Liver (tissue), 9 donors: ENCODE measurements around the gene TOR1AIP2. TPM values are rescaled to one million over a fixed set of nuclear protein-coding genes. Genes with fewer than 3 reads are reported as not detected.

ENCODE experiments used
- DNase-seq: peaks from one replicate; pipeline ENCODE4 v3.0.0-alpha.2; 2017; ENCODE audit warnings: low spot score
- H3K27ac ChIP-seq, 2 donors: one replicate each; pipeline ENCODE4 v1.7.0; 2013; ENCODE audit warnings: inconsistent platforms in 2 of 2, low read length in 2 of 2, control low read depth in 1 of 2, low read depth in 1 of 2, mild to moderate bottlenecking in 1 of 2
- H3K27me3 ChIP-seq, 4 donors: one replicate each; pipeline versions ENCODE4 v1.6.1 to v1.7.0; 2013; ENCODE audit warnings: low read length in 3 of 4, inconsistent platforms in 1 of 4, mild to moderate bottlenecking in 1 of 4, moderate library complexity in 1 of 4; ENCODE audit not compliant: control insufficient read depth in 4 of 4, insufficient read depth in 4 of 4
- H3K36me3 ChIP-seq, 4 donors: one replicate each; pipeline versions ENCODE4 v1.6.1 to v1.7.0; 2013; ENCODE audit warnings: low read length in 3 of 4, mild to moderate bottlenecking in 3 of 4, low read depth in 1 of 4, moderate library complexity in 1 of 4; ENCODE audit not compliant: control insufficient read depth in 4 of 4, insufficient read depth in 3 of 4
- H3K4me1 ChIP-seq, 4 donors: one replicate each; pipeline versions ENCODE4 v1.6.1 to v1.7.0; 2013; ENCODE audit warnings: low read length in 3 of 4, mild to moderate bottlenecking in 3 of 4, moderate library complexity in 1 of 4; ENCODE audit not compliant: control insufficient read depth in 4 of 4, insufficient read depth in 4 of 4
- H3K4me3 ChIP-seq, 3 donors: one replicate each; pipeline versions ENCODE4 v1.6.1 to v1.7.0; 2013; ENCODE audit warnings: low read length in 3 of 3, control low read depth in 1 of 3, low read depth in 1 of 3, mild to moderate bottlenecking in 1 of 3
- H3K9ac ChIP-seq, 2 donors: one replicate each; pipeline ENCODE4 v1.7.0; 2013; ENCODE audit warnings: low read length in 2 of 2, mild to moderate bottlenecking in 2 of 2, moderate library complexity in 2 of 2, control low read depth in 1 of 2, low read depth in 1 of 2
- H3K9me3 ChIP-seq, 4 donors: one replicate each; pipeline versions ENCODE4 v1.6.1 to v1.7.0; 2013; ENCODE audit warnings: low read length in 3 of 4; ENCODE audit not compliant: control insufficient read depth in 4 of 4
- ATF3 ChIP-seq: IDR thresholded peaks from 2 replicates; pipeline ENCODE4 v1.6.1; 2016; ENCODE audit warnings: antibody characterized with exemption
- CTCF ChIP-seq: fragments of 150-350 bp; IDR thresholded peaks from 2 replicates; pipeline ENCODE4 v1.5.1; 2017; ENCODE audit warnings: improper control_type of control experiment, low read depth, low read length; ENCODE audit not compliant: missing input control
- EGR1 ChIP-seq, 2 donors: IDR thresholded peaks; 2 replicates each; pipeline ENCODE4 v1.6.1; 2016 to 2018; ENCODE audit warnings: antibody characterized with exemption in 2 of 2, low read depth in 2 of 2
- FOXA1 ChIP-seq: IDR thresholded peaks from 2 replicates; pipeline ENCODE4 v1.6.1; 2016; ENCODE audit warnings: antibody characterized with exemption
- FOXA2 ChIP-seq: IDR thresholded peaks from 2 replicates; pipeline ENCODE4 v1.6.1; 2016; ENCODE audit warnings: antibody characterized with exemption
- GABPA ChIP-seq, 2 donors: IDR thresholded peaks in 1 of 2; conservative IDR thresholded peaks in 1 of 2; 2 replicates each; pipeline ENCODE4 v1.6.1; 2016; ENCODE audit warnings: antibody characterized with exemption in 2 of 2, mild to moderate bottlenecking in 1 of 2, moderate library complexity in 1 of 2
- HNF4A ChIP-seq, 2 donors: conservative IDR thresholded peaks; 2 replicates each; pipeline ENCODE4 v1.6.1; 2016; ENCODE audit warnings: antibody characterized with exemption in 2 of 2, mild to moderate bottlenecking in 2 of 2
- HNF4G ChIP-seq: IDR thresholded peaks from 2 replicates; pipeline ENCODE4 v1.6.1; 2016; ENCODE audit warnings: antibody characterized with exemption
- JUND ChIP-seq, 2 donors: IDR thresholded peaks; 2 replicates each; pipeline ENCODE4 v1.6.1; 2016; ENCODE audit warnings: antibody characterized with exemption in 2 of 2
- MAX ChIP-seq: IDR thresholded peaks from 2 replicates; pipeline ENCODE4 v1.6.1; 2016; ENCODE audit warnings: antibody characterized with exemption
- NR2F2 ChIP-seq: IDR thresholded peaks from 2 replicates; pipeline ENCODE4 v1.6.1; 2016; ENCODE audit warnings: antibody characterized with exemption
- RAD21 ChIP-seq, 2 donors: IDR thresholded peaks; 2 replicates each; pipeline ENCODE4 v1.6.1; 2016; ENCODE audit warnings: antibody characterized with exemption in 2 of 2, mild to moderate bottlenecking in 2 of 2
- REST ChIP-seq: IDR thresholded peaks from 2 replicates; pipeline ENCODE4 v1.6.1; 2016; ENCODE audit warnings: antibody characterized with exemption, mild to moderate bottlenecking
- RXRA ChIP-seq, 2 donors: IDR thresholded peaks; 2 replicates each; pipeline ENCODE4 v1.6.1; 2017 to 2018; ENCODE audit warnings: antibody characterized with exemption in 2 of 2, mild to moderate bottlenecking in 1 of 2
- SP1 ChIP-seq: IDR thresholded peaks from 2 replicates; pipeline ENCODE4 v1.6.1; 2018; ENCODE audit warnings: antibody characterized with exemption, mild to moderate bottlenecking
- TAF1 ChIP-seq: conservative IDR thresholded peaks from 2 replicates; pipeline ENCODE4 v1.6.1; 2016; ENCODE audit warnings: antibody characterized with exemption, mild to moderate bottlenecking
- YY1 ChIP-seq: IDR thresholded peaks from 2 replicates; pipeline ENCODE4 v1.6.1; 2016; ENCODE audit warnings: antibody characterized with exemption, mild to moderate bottlenecking
- ZBTB33 ChIP-seq: IDR thresholded peaks from 2 replicates; pipeline ENCODE4 v1.6.1; 2016; ENCODE audit warnings: antibody characterized with exemption
- WGBS: extraction: QIAGEN DNeasy Blood & Tissue Kit; methylation state at CpG from one replicate; pipeline ENCODE4 v1.1.7; 2013; 5-methylcytosine and 5-hydroxymethylcytosine counted together
- polyA plus RNA-seq, 2 donors: library from polyadenylated mRNA; stranded (reverse) in 1 of 2; unstranded in 1 of 2; fragments of 200-250 nt in 1 of 2; fragments of >200 nt in 1 of 2; fragmentation: Nextera tagmentation in 1 of 2; extraction: Ambion mirVana in 1 of 2; gene quantifications; one replicate each; pipeline versions ENCODE4 v1.2.1 to v1.2.3, GENCODE V29; 2013 to 2015
- total RNA-seq, 2 donors: library from RNA; depleted of rRNA; stranded (reverse); fragments of >200 nt; gene quantifications; one replicate each; pipeline ENCODE4 v1.2.3, GENCODE V29; 2014
- donor health status: healthy.
- donor health status: healthy.
- donor health status: healthy.
- donor health status: healthy.
- donor health status: healthy.

TOR1AIP2 gene
- total and polyA plus RNA-seq, 4 donors = 12.7 to 124 (median 38.6) TPM

GRCh38 chr1:179876300-179876715, 1.3 kb downstream of the TOR1AIP2 start:
- Histone ChIP-seq H3K27ac (peak overlapping the region; percentile 83 to 85), H3K4me1 (peaks cover 15 to 48% (median 40%) of the 10 kb centered on the region in 4 donors), H3K9me3 (no peaks in the 10 kb centered on the region), H3K36me3 (peaks cover 0 to 10% (median 2%) of the 10 kb centered on the region in 4 donors), H3K27me3 (no peaks in the 10 kb centered on the region), H3K9ac (peak overlapping the region; percentile 96 to 98), H3K4me3 (peak overlapping the region; percentile 68 to 97 (median 93))
- WGBS = 20% methylated on average over 3 of the region's 3 CpGs
- TF ChIP-seq CTCF (no peak), JUND (IDR thresholded peaks at IDR 0.05) (peak; percentile 99), ATF3 (peak; percentile 93), HNF4A (conservative IDR thresholded peaks at IDR 0.05) (peak in 1 of 2 donors; percentile 26), ZBTB33 (peak; percentile 32), RAD21 (IDR thresholded peaks at IDR 0.05) (no peak), TAF1 (no peak), SP1 (no peak), EGR1 (IDR thresholded peaks at IDR 0.05; ENCODE audit: low read depth in 2 of 2) (no peak), NR2F2 (no peak), REST (peak; percentile 74), RXRA (IDR thresholded peaks at IDR 0.05) (peak in 1 of 2 donors; percentile 20), FOXA1 (no peak), HNF4G (no peak), YY1 (peak; percentile 76), GABPA (IDR thresholded peaks at IDR 0.05 in 1 of 2, conservative IDR thresholded peaks at IDR 0.05 in 1 of 2) (no peak), FOXA2 (peak; percentile 62), MAX (peak; percentile 47)
- no peak for DNase-seq
